ENCODE results near the gene GALNT13.

GALNT13 gene

DNA sequence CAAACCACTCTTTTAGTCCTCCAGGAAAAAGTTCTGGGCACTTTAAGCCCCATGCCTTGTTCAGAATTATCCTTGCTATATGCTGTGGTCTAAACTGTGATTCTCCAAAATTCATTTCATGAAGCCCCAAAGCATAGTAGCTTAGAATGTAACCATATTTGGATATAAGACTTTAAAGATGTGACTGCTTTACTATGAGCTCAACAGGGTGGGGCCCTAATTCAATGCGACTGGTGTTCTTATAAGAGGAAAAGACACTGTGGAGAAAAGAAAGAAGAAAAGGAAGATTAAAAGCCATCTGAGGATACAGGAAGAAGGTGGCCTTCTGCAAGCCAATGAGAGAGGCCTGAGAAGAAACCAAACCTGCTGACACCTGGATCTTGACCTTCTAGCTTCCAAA, 174.8 kb downstream of the GALNT13 start:
- no peaks in the 10 kb centered on the region for H3K27me3 ChIP-seq (ENCODE audit: control insufficient read depth, insufficient read depth, low read length)
- H3K4me1 ChIP-seq (ENCODE audit: control insufficient read depth, low read depth, low read length) = no peaks in the 10 kb centered on the region
- no peak overlapping the region for H3K9ac ChIP-seq (ENCODE audit: low read length)
- no peaks in the 10 kb centered on the region for H3K36me3 ChIP-seq (ENCODE audit: control insufficient read depth, low read depth, low read length)
- H3K9me3 ChIP-seq (ENCODE audit: control insufficient read depth, low read depth, low read length) = no peaks in the 10 kb centered on the region
- no peak overlapping the region for H3K27ac ChIP-seq (ENCODE audit: low read length)
- H3K4me3 ChIP-seq (ENCODE audit: low read length) = no peak overlapping the region

DNA sequence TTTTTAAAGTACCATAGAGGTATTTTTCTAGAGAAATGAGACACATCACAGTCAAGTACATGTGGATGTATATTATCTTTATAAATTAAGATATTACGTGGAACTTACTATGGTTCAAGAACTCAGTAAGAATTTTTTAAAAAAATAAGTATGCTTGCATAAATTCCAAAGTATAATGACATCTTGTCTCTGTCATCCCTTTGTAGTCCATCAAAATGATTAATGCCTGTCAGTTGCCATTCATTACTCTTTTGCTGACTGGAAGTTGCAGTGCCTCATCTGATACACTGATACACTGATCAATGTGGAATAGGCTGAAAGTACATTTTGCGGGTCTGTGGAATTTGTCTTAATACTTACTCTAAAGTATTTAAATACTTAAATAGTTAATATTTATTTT, 177.2 kb downstream of the GALNT13 start:
- H3K9ac ChIP-seq (ENCODE audit: low read length) = no peak overlapping the region
- no peak overlapping the region for H3K27ac ChIP-seq (ENCODE audit: low read length)
- H3K27me3 ChIP-seq (ENCODE audit: control insufficient read depth, insufficient read depth, low read length) = no peaks in the 10 kb centered on the region
- no peaks in the 10 kb centered on the region for H3K4me1 ChIP-seq (ENCODE audit: control insufficient read depth, low read depth, low read length)
- no peaks in the 10 kb centered on the region for H3K9me3 ChIP-seq (ENCODE audit: control insufficient read depth, low read depth, low read length)
- no peaks in the 10 kb centered on the region for H3K36me3 ChIP-seq (ENCODE audit: control insufficient read depth, low read depth, low read length)
- H3K4me3 ChIP-seq (ENCODE audit: low read length) = no peak overlapping the region

DNA sequence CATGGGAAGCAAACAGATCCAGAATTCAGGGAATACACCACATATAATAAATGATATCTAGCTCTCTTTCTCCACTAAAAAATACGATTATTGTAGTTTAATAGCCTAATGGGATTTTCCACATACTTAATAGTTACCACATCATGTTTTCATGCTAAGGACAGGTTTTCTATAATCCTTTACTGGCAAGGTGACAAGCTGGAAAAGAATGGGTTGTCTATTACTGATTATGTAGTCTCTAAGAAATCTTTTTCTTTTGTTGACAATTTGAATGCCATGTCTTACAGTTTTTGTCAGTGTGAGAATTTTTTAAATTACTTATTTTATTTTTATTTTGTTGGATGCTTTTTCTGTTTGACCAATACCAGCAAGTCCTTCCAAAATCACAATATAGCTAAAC, 177.8 kb downstream of the GALNT13 start:
- Histone ChIP-seq H3K9ac (ENCODE audit: low read length) (no peak overlapping the region), H3K27ac (ENCODE audit: low read length) (no peak overlapping the region), H3K27me3 (ENCODE audit: control insufficient read depth, insufficient read depth, low read length) (no peaks in the 10 kb centered on the region), H3K36me3 (ENCODE audit: control insufficient read depth, low read depth, low read length) (no peaks in the 10 kb centered on the region), H3K4me3 (ENCODE audit: low read length) (no peak overlapping the region), H3K9me3 (ENCODE audit: control insufficient read depth, low read depth, low read length) (no peaks in the 10 kb centered on the region), H3K4me1 (ENCODE audit: control insufficient read depth, low read depth, low read length) (no peaks in the 10 kb centered on the region)

DNA sequence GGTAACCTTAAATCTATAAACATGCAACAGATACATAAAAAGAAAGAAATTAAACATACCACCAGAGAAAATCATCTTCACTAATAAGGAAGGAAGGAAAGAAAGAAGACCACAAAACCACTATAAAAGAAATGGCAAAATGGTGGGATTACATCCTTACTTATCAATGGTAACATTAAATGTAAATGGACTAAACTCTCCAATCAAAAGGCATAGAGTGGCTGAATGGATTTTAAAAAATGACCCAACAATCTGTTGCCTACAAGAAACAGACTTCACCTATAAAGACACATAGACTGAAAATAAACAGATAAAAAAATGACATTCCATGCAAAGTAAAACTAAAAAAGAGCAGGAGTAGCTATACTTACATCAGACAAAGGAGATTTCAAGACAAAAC, 195.4 kb downstream of the GALNT13 start:
- H3K9me3 ChIP-seq (ENCODE audit: control insufficient read depth, low read depth, low read length) = no peaks in the 10 kb centered on the region
- H3K27ac ChIP-seq (ENCODE audit: low read length) = no peak overlapping the region
- H3K27me3 ChIP-seq (ENCODE audit: control insufficient read depth, insufficient read depth, low read length) = no peaks in the 10 kb centered on the region
- no peaks in the 10 kb centered on the region for H3K4me1 ChIP-seq (ENCODE audit: control insufficient read depth, low read depth, low read length)
- no peak overlapping the region for H3K4me3 ChIP-seq (ENCODE audit: low read length)
- H3K9ac ChIP-seq (ENCODE audit: low read length) = no peak overlapping the region
- H3K36me3 ChIP-seq (ENCODE audit: control insufficient read depth, low read depth, low read length) = no peaks in the 10 kb centered on the region

DNA sequence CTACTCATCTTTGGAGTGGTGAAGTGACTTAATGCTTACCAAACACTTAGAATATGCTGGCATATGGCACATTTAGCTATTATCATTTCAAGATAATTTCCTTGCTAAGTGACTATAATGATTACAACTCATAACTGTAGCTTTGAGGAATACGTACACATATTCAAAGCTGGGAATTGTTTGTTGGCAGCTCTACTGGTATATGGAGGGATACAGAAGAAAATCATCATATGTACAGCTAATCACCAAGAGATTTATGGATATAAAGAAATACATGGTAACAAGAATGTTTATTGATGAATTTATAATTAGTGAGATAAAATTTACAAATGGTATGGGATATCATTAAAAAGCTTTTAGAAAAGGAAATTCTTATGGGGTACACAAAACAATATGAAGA, 207.2 kb downstream of the GALNT13 start:
- H3K4me3 ChIP-seq (ENCODE audit: low read length) = no peak overlapping the region
- no peaks in the 10 kb centered on the region for H3K27me3 ChIP-seq (ENCODE audit: control insufficient read depth, insufficient read depth, low read length)
- peaks cover 2% of the 10 kb centered on the region for H3K9me3 ChIP-seq (ENCODE audit: control insufficient read depth, low read depth, low read length)
- no peaks in the 10 kb centered on the region for H3K36me3 ChIP-seq (ENCODE audit: control insufficient read depth, low read depth, low read length)
- H3K9ac ChIP-seq (ENCODE audit: low read length) = no peak overlapping the region
- H3K27ac ChIP-seq (ENCODE audit: low read length) = no peak overlapping the region
- H3K4me1 ChIP-seq (ENCODE audit: control insufficient read depth, low read depth, low read length) = no peaks in the 10 kb centered on the region

DNA sequence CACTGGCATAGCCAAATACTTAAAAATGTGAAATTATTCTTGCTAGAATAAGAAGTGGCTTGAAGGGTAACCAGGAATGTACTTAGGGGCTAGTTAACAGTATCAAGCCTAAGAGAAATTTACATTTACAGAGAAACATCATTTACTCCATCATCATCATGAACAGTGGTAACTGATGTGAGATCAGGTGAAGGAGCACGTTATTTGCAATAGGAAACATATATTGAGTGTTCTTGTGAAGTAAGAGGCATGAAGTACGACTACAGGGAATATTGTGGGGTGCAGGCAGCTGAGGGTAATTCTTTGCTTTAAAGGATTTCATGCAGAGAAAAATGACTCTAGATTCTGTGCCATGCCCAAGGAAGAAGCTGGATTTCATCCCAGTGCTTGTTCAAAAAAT, 220.8 kb downstream of the GALNT13 start:
- Histone ChIP-seq H3K27me3 (ENCODE audit: control insufficient read depth, insufficient read depth, low read length) (no peaks in the 10 kb centered on the region), H3K9me3 (ENCODE audit: control insufficient read depth, low read depth, low read length) (no peaks in the 10 kb centered on the region), H3K36me3 (ENCODE audit: control insufficient read depth, low read depth, low read length) (no peaks in the 10 kb centered on the region), H3K4me3 (ENCODE audit: low read length) (no peak overlapping the region), H3K4me1 (ENCODE audit: control insufficient read depth, low read depth, low read length) (no peaks in the 10 kb centered on the region), H3K27ac (ENCODE audit: low read length) (no peak overlapping the region), H3K9ac (ENCODE audit: low read length) (no peak overlapping the region)

DNA sequence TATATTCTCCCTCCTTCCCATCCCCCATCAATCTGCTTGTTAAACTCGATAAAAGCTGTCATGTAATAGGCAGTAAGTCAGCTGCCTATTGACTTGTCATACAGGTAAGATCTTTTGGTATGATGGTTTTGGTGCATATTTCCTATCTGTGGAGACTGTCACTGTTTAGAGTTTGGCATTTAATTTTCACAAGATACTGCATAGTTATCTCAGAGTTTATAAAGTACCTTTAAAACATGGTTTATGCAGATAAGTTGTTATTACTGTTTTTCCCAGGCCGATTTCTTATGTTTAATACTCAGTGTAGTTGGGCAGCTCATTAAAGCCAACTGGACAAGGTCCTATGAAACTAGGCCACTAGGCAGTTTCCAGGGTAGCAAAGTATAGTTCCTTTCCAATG, 222.1 kb downstream of the GALNT13 start:
- no peaks in the 10 kb centered on the region for H3K27me3 ChIP-seq (ENCODE audit: control insufficient read depth, insufficient read depth, low read length)
- H3K36me3 ChIP-seq (ENCODE audit: control insufficient read depth, low read depth, low read length) = no peaks in the 10 kb centered on the region
- H3K4me3 ChIP-seq (ENCODE audit: low read length) = no peak overlapping the region
- no peaks in the 10 kb centered on the region for H3K9me3 ChIP-seq (ENCODE audit: control insufficient read depth, low read depth, low read length)
- no peaks in the 10 kb centered on the region for H3K4me1 ChIP-seq (ENCODE audit: control insufficient read depth, low read depth, low read length)
- H3K27ac ChIP-seq (ENCODE audit: low read length) = no peak overlapping the region
- no peak overlapping the region for H3K9ac ChIP-seq (ENCODE audit: low read length)

DNA sequence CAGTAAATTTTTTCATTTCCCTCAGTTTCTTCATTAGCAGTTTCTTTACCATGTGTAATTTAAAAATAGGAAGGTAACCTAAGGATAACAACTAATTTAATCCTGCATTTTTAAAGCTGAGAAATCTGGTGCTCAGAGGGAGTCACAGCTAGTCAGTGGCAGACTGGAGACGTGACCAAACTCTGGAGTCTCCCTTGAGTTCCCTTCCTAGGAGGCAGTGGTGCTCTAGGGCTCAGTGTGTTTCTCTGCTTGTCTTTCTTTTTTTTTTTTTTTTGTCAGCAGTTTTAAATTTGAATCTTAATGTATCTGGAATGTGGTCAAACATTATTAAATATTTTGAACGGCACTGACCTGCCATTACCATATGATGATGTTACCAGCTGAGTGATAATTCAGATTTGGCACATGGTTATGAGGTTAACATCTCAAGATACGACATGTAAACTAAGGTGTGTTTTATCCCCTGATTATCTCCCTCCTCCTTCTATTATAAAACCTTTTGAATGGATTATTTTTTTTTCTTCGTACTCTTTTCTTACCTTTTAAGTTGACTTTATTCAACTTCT, 226.2 kb downstream of the GALNT13 start:
- Histone ChIP-seq H3K4me3 (ENCODE audit: low read length) (no peak overlapping the region), H3K9ac (ENCODE audit: low read length) (no peak overlapping the region), H3K27me3 (ENCODE audit: control insufficient read depth, insufficient read depth, low read length) (no peaks in the 10 kb centered on the region), H3K36me3 (ENCODE audit: control insufficient read depth, low read depth, low read length) (no peaks in the 10 kb centered on the region), H3K9me3 (ENCODE audit: control insufficient read depth, low read depth, low read length) (no peaks in the 10 kb centered on the region), H3K4me1 (ENCODE audit: control insufficient read depth, low read depth, low read length) (no peaks in the 10 kb centered on the region), H3K27ac (ENCODE audit: low read length) (no peak overlapping the region)

DNA sequence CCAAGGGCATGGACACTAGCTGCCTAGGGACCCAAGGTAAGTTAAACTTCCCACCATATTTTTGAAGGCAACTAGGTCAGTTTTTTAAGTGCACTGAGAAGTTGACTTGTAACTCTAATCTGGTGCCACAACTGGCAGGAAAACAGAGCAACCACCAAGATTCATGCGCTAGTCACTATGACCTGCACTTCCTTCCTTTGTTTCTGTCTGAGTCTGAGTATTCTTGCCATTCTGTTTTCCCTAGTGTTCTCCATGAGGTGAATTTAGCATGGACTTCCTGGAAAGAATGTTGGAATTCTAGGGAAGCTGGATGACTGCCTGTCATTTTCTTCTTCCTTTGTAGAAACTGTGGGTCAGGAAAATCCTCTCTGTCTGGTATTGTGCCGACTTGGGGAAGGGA, 249.0 kb downstream of the GALNT13 start:
- Histone ChIP-seq H3K27me3 (ENCODE audit: control insufficient read depth, insufficient read depth, low read length) (no peaks in the 10 kb centered on the region), H3K9me3 (ENCODE audit: control insufficient read depth, low read depth, low read length) (no peaks in the 10 kb centered on the region), H3K27ac (ENCODE audit: low read length) (no peak overlapping the region), H3K4me3 (ENCODE audit: low read length) (no peak overlapping the region), H3K9ac (ENCODE audit: low read length) (no peak overlapping the region), H3K36me3 (ENCODE audit: control insufficient read depth, low read depth, low read length) (no peaks in the 10 kb centered on the region), H3K4me1 (ENCODE audit: control insufficient read depth, low read depth, low read length) (no peaks in the 10 kb centered on the region)

DNA sequence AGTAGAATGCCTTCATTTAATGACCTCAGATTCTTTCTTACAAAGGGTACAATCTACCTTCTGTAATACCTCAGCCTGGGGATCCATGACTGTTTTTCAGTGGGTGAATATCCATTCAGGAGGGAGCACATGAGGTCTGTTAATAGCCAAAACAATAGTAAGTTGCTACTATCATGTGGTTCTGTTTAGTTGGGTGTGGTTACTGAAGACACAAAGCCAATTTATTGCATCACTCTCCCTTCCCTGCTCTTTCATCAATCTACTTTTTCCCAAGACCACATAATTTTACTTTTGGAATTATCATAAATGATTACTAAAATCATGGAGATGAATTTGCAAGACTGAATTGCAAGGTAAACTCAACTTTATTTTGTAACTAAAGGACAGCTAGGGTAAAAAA, 254.2 kb downstream of the GALNT13 start:
- H3K36me3 ChIP-seq (ENCODE audit: control insufficient read depth, low read depth, low read length) = no peaks in the 10 kb centered on the region
- no peak overlapping the region for H3K9ac ChIP-seq (ENCODE audit: low read length)
- no peaks in the 10 kb centered on the region for H3K9me3 ChIP-seq (ENCODE audit: control insufficient read depth, low read depth, low read length)
- H3K27me3 ChIP-seq (ENCODE audit: control insufficient read depth, insufficient read depth, low read length) = no peaks in the 10 kb centered on the region
- no peaks in the 10 kb centered on the region for H3K4me1 ChIP-seq (ENCODE audit: control insufficient read depth, low read depth, low read length)
- H3K4me3 ChIP-seq (ENCODE audit: low read length) = no peak overlapping the region
- no peak overlapping the region for H3K27ac ChIP-seq (ENCODE audit: low read length)

DNA sequence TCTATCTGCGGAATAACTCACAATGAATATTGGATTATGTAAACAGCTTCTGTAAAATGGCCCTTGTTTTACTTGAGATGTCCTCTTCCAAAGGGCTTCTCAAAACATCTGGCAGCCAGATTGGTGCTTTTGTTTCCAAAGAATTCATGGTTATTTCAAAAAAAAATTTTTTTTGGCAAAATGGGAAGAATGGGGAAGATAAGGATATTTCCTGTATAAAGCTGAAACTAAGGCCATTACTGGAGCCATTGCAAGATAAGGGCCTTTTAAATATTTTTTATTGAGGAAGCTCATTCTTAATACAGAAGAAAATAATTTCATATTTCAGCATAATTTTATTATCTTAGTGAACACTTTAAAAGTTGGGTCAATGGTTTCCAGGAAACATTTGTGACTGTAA, 259.1 kb downstream of the GALNT13 start:
- no peaks in the 10 kb centered on the region for H3K4me1 ChIP-seq (ENCODE audit: control insufficient read depth, low read depth, low read length)
- no peaks in the 10 kb centered on the region for H3K9me3 ChIP-seq (ENCODE audit: control insufficient read depth, low read depth, low read length)
- H3K36me3 ChIP-seq (ENCODE audit: control insufficient read depth, low read depth, low read length) = no peaks in the 10 kb centered on the region
- no peak overlapping the region for H3K27ac ChIP-seq (ENCODE audit: low read length)
- no peak overlapping the region for H3K9ac ChIP-seq (ENCODE audit: low read length)
- no peak overlapping the region for H3K4me3 ChIP-seq (ENCODE audit: low read length)
- H3K27me3 ChIP-seq (ENCODE audit: control insufficient read depth, insufficient read depth, low read length) = no peaks in the 10 kb centered on the region

DNA sequence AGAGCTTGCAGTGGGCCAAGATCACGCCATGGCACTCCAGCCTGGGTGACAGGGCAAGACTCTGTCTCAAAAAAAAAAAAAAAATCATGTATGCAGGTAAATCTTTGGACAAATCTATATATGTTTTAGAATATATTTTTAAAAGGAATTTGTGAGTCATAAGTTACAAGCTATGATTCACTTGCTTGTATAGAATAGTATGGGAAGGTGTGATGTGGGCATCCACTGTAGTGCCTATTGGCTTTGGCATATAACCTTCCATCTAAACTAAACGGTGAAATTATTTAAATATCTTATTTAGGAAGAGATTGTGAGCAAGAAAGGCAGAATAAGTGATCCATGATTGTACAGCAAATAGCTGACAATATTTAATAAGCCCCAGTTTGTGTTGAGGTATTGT, 261.1 kb downstream of the GALNT13 start:
- Histone ChIP-seq H3K9me3 (ENCODE audit: control insufficient read depth, low read depth, low read length) (no peaks in the 10 kb centered on the region), H3K27me3 (ENCODE audit: control insufficient read depth, insufficient read depth, low read length) (no peaks in the 10 kb centered on the region), H3K4me1 (ENCODE audit: control insufficient read depth, low read depth, low read length) (no peaks in the 10 kb centered on the region), H3K36me3 (ENCODE audit: control insufficient read depth, low read depth, low read length) (no peaks in the 10 kb centered on the region), H3K27ac (ENCODE audit: low read length) (no peak overlapping the region), H3K9ac (ENCODE audit: low read length) (no peak overlapping the region), H3K4me3 (ENCODE audit: low read length) (no peak overlapping the region)
